ENCODE results near the gene SLC7A11.

- no peak for TF ChIP-seq CTCF (IDR thresholded peaks at IDR 0.05; ENCODE audit: poor library complexity, severe bottlenecking)
- no peak for TF ChIP-seq POLR2AphosphoS5 (IDR thresholded peaks at IDR 0.05)
- no peak for TF ChIP-seq RAD21 (conservative IDR thresholded peaks at IDR 0.05)
- no peak for TF ChIP-seq REST (IDR thresholded peaks at IDR 0.05; ENCODE audit: borderline replicate concordance)
- no peak for TF ChIP-seq EZH2 (IDR thresholded peaks at IDR 0.05; ENCODE audit: borderline replicate concordance, insufficient read depth, low read length, poor library complexity, severe bottlenecking)
- no peak for TF ChIP-seq EP300 (conservative IDR thresholded peaks at IDR 0.05; ENCODE audit: poor library complexity, severe bottlenecking)
- TF ChIP-seq SMC3 (conservative IDR thresholded peaks at IDR 0.05; ENCODE audit: poor library complexity) = no peak
Observed at GRCh38 chr4:138235419-138235952, 6.7 kb downstream of the SLC7A11 start.
